IPS-20b (cell line): Measurements from ENCODE around the gene PRKAG1.

Experiments used
- H3K27ac ChIP-seq: one replicate; pipeline ENCODE4 v1.5.1; 2013; ENCODE audit warnings: low read length
- H3K27me3 ChIP-seq: 2 replicates; pipeline ENCODE4 v1.6.1; 2013; ENCODE audit warnings: mild to moderate bottlenecking, low read length, inconsistent platforms; ENCODE audit not compliant: insufficient read depth
- H3K36me3 ChIP-seq: 2 replicates; pipeline ENCODE4 v1.6.1; 2013; ENCODE audit warnings: low read depth, mild to moderate bottlenecking, inconsistent platforms, low read length, moderate library complexity; ENCODE audit not compliant: insufficient read depth
- H3K4me1 ChIP-seq: 2 replicates; pipeline ENCODE4 v1.6.1; 2013; ENCODE audit warnings: mild to moderate bottlenecking, control low read depth, inconsistent platforms, low read length, moderate library complexity; ENCODE audit not compliant: insufficient read depth
- H3K4me3 ChIP-seq: 2 replicates; pipeline ENCODE4 v1.5.1; 2013; ENCODE audit warnings: mild to moderate bottlenecking, low read length, inconsistent platforms
- H3K9ac ChIP-seq: 2 replicates; pipeline ENCODE4 v1.6.1; 2013; ENCODE audit warnings: low read depth, mild to moderate bottlenecking, inconsistent platforms, low read length, moderate library complexity
- H3K9me3 ChIP-seq: 2 replicates; pipeline ENCODE4 v1.6.1; 2013; ENCODE audit warnings: mild to moderate bottlenecking, low read depth, low read length, inconsistent platforms; ENCODE audit not compliant: insufficient read depth

PRKAG1 gene

DNA sequence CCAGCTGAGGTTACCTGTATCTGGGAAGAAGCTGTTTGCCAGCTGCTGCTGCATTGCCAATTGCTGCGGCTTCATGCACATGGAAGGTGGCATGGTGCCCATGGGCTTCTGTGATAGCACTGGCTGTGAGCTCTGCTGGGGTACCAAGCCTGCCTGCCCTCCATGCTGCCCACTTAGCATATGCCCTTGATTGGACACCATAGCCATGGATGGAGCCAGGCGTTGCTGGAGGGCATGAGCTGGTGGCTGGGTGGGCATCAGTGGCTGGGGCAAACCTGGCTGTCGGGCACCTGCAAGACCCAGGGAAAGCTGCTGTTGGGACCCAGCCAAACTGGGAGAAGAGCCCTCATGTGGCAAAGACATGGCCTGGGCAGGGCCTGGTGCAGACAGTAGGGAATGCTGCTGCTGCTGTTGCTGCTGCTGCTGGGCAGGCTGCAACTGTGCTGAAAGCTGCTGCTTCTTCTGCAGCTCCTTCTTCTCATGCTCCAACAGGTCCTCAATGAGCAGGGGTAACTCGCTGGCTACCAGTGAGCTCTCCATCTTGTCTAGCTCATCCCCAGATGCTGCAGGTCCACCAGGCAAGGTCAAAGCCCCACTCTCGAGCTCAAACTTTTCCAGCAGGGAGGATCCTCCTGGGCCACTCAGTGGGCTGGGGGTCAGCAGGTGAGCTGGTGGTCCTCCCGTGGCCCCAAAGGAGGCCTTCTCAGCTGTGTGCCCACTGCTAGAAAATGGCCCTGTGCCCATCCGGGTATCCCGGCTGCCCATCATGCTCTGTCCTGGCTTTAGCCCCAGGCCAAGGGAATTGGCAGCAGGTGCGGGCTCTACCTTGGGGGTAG is 18.8 kb upstream of the PRKAG1 start:
- Histone ChIP-seq H3K27ac (no peak overlapping the region), H3K9ac (no peak overlapping the region), H3K27me3 (no peaks in the 10 kb centered on the region), H3K4me3 (no peak overlapping the region), H3K4me1 (no peaks in the 10 kb centered on the region), H3K9me3 (no peaks in the 10 kb centered on the region), H3K36me3 (peaks cover 98% of the 10 kb centered on the region)

DNA sequence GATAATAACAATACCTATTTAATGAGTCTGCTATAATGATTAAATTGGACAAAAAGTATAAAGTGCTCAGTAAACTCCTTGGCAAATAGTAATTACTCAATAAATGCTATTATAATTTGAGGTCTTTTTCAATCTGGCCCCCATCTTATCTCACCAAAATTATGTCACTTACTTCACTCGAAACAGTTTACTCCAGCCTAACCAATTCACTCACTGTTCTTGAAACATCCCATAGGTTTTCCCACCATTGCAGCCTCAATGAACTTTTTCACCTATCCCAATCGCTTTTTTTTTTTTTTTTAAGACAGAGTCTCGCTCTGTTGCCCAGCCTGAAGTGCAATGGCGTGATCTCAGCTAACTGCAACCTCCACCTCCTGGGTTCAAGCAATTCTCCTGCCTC is 17.5 kb upstream of the PRKAG1 start:
- H3K27me3 ChIP-seq = no peaks in the 10 kb centered on the region
- no peak overlapping the region for H3K4me3 ChIP-seq
- H3K27ac ChIP-seq = no peak overlapping the region
- no peaks in the 10 kb centered on the region for H3K9me3 ChIP-seq
- H3K36me3 ChIP-seq = peaks cover 98% of the 10 kb centered on the region
- H3K4me1 ChIP-seq = no peaks in the 10 kb centered on the region
- H3K9ac ChIP-seq = no peak overlapping the region

DNA sequence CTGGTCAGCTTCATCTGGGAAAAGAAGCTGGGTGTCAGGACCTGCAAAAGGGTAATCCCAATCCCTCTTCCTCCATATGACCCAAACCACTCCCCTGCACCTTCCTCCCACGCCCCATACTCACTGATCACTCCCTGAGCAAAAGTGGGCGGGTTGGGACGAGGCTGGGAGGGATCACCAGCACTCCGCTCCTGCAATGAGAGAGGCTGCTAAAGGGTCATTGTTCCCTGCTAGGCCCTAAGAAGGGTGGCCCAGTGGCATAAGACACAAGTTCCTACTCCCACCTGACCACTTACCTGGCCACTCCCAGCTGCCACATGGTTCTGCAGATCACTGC is 15.7 kb upstream of the PRKAG1 start:
- Histone ChIP-seq H3K36me3 (peaks cover 99% of the 10 kb centered on the region), H3K9me3 (no peaks in the 10 kb centered on the region), H3K27ac (no peak overlapping the region), H3K27me3 (no peaks in the 10 kb centered on the region), H3K4me3 (no peak overlapping the region), H3K4me1 (no peaks in the 10 kb centered on the region), H3K9ac (no peak overlapping the region)

DNA sequence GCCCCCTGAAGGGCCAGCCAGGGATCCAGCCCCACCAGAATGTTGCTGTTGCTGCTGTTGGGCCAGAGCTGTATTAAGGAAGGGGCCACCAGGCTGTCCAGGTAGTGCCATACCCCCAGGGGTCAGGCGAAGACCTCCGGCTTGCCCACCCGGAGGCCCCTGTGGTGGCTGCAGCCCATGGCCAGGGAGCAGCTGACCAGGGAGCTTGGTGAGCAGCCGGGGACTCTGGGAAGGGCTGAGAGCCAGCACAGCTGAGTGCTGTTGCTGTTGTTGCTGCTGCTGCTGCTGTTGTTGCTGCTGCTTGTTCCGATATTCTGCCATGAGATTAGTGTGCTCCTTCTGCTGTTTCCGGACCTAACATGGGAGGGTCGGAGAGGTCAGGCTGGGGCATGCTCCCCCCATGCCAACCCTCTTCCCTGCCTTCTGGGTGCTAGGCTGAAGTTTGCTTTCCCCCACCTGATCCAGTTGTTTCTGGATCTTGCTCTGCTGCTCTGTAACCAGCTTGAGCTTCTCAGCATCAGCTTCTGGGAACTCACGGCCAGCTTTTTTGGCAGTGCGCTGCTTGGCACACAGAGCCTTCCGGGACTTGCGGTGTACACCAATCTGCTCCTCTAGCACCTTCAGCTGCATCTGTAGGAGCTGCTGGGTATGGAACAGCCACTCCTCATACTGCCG is 15.2 kb upstream of the PRKAG1 start:
- no peaks in the 10 kb centered on the region for H3K4me1 ChIP-seq
- H3K9ac ChIP-seq = no peak overlapping the region
- peaks cover 99% of the 10 kb centered on the region for H3K36me3 ChIP-seq
- no peak overlapping the region for H3K4me3 ChIP-seq
- H3K27me3 ChIP-seq = no peaks in the 10 kb centered on the region
- H3K9me3 ChIP-seq = no peaks in the 10 kb centered on the region
- H3K27ac ChIP-seq = no peak overlapping the region

DNA sequence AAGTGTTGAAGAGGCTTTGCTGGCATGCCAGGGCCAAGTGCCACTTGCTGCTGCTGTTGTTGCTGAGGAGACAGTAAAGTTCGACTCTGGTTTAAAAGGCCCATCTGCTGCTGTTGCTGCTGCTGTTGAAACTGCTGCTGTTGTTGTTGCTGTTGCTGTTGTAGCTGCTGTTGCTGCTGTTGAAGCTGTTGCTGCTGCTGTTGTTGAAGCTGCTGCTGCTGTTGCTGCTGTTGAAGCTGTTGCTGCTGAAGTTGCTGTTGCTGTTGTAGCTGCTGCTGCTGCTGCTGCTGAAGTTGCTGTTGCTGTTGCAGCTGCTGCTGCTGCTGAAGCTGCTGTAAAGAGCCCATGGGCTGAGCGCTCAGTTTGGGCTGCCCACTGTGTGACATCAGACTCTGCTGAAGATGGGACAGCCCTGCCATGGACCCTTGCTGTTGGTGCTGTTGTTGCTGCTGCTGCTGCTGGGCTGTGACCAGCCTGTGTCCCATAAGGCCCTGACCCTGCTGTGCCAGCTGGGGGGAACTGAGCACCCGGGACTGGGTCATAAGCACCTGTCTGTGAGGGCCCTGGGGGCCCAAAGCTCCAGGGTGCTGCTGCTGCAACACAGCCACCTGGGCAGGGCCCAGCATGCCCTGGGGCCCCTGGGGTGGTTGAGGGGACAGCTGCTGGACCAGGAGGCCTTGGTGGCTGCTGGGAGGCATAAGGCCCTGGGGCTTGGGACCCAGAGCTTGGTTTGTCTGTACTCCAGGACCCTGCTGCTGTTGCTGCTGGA is 14.3 kb upstream of the PRKAG1 start:
- H3K36me3 ChIP-seq = peaks cover 99% of the 10 kb centered on the region
- no peaks in the 10 kb centered on the region for H3K9me3 ChIP-seq

DNA sequence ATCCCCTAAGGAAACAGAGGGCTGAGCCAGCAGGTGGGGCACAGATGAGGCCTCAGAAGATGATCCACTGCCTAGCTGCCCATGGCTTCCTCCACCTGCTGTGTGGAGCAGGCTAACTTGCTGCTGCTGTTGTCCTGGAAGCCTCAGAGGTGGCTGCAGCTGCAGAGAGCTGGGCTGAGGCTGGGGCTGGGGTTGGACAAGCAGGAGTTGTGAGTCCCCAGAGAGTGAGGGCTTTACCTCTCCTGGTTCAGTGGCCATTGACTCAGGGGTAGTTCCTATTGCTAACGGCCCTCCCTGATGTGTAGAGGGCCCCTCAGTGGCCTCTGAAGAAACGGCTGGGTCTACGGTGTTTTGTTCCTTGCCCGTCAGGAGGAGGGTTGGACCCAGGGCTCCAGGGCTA is 13.7 kb upstream of the PRKAG1 start:
- H3K4me3 ChIP-seq = no peak overlapping the region
- peaks cover 99% of the 10 kb centered on the region for H3K36me3 ChIP-seq
- no peak overlapping the region for H3K9ac ChIP-seq
- no peaks in the 10 kb centered on the region for H3K4me1 ChIP-seq
- H3K27me3 ChIP-seq = no peaks in the 10 kb centered on the region
- no peaks in the 10 kb centered on the region for H3K9me3 ChIP-seq
- H3K27ac ChIP-seq = no peak overlapping the region

More for the DNA sequence above, 14.3 kb upstream of the PRKAG1 start:
- Histone ChIP-seq H3K9ac (no peak overlapping the region), H3K4me1 (no peaks in the 10 kb centered on the region), H3K4me3 (no peak overlapping the region), H3K27me3 (no peaks in the 10 kb centered on the region), H3K27ac (no peak overlapping the region)

DNA sequence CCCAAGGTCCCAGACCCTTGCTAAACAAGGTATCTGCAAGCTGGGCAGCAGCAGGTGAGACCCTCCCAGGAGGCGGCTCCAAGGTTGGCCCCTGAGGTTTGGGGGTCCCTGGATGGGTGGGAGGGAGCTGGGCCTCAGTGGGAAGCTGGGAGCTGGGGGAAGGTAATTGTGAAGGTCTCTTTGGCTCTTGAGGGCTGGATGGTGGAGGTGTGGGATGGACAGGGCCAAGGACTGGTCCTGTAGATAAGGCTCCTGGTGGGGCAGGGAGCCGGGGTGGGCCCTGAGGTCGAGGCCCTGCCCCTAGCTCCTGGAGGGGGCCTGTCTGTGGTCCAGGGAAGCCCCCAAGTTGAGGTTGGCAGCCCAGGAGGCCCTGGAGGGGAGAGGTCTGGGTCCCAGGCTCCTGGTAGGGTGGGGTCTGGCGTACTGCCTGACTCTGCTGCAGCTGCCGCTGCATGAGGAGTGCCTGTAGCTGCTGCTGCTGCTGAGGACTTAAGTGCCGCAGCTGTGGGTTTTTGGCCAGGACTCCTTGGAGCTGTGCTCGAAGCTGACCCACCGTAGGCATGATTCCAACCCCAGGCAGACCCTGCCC is 13.1 kb upstream of the PRKAG1 start:
- Histone ChIP-seq H3K27ac (no peak overlapping the region), H3K36me3 (peaks cover 97% of the 10 kb centered on the region), H3K4me3 (no peak overlapping the region), H3K9ac (no peak overlapping the region), H3K9me3 (no peaks in the 10 kb centered on the region), H3K27me3 (no peaks in the 10 kb centered on the region), H3K4me1 (no peaks in the 10 kb centered on the region)

DNA sequence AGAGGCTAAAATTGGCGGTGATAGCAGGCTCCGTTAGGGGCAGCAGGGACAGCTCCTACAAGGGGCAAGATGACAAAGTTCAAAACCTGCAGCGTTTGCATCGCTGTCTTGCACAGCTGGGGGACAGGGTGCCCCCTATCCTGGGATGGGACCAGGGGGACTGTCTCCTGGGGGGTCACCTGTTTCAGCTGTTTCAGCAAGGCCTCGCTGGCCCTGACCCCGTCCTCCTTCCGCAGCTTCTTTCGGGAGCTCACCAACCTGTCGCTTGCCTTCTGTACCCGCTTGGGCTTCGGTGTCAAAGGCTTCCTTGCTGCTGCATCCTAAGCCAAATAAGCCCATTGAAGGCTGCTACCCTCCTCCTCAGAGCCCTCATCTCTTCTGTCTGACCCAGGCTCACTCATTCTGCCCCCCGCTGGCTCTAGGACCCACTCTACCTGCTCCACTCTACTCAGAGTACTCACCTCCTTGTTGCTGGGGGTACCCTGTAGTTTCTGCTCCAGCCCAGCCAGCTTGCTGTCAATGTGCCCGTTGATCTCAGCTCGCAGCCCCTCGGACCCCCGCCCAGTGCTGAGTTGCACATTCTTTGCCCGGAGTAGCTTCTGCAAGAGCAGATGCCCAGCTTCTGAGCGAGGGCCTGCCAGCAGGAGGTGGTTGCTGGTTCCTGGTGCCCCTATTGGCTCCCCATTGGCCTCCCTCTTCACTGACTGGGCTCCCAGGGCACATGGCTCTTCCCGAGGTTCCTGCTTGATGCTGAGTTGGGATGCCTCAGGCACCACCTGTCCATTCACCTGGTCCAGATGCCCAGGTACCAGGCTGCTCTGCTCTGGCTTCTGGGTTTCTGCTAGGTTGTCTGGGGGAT is 12.4 kb upstream of the PRKAG1 start:
- Histone ChIP-seq H3K36me3 (peaks cover 99% of the 10 kb centered on the region), H3K9me3 (no peaks in the 10 kb centered on the region), H3K27ac (no peak overlapping the region), H3K4me3 (no peak overlapping the region), H3K27me3 (no peaks in the 10 kb centered on the region), H3K9ac (no peak overlapping the region), H3K4me1 (no peaks in the 10 kb centered on the region)

DNA sequence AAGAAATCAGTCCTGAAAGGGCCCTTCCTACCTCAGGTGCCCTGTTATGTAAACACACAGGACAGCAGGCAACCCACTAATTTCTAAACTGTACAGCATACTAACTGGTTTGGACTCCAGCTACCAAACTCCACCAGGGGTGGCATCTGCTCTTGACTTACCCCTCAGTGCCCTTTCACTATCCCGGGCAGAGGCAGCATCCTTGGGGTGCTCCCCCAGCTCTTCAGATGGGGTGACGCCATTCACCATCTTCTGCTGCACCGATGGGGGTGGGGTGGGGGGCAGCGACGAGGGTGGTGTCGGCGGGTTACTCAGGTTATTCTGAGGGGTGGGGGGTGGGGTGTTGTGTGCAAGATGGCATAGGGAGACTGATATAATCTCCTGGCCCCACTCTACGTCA is 11.5 kb upstream of the PRKAG1 start:
- Histone ChIP-seq H3K36me3 (peaks cover 99% of the 10 kb centered on the region), H3K4me1 (no peaks in the 10 kb centered on the region), H3K27ac (no peak overlapping the region), H3K9me3 (no peaks in the 10 kb centered on the region), H3K27me3 (no peaks in the 10 kb centered on the region), H3K9ac (no peak overlapping the region), H3K4me3 (no peak overlapping the region)

DNA sequence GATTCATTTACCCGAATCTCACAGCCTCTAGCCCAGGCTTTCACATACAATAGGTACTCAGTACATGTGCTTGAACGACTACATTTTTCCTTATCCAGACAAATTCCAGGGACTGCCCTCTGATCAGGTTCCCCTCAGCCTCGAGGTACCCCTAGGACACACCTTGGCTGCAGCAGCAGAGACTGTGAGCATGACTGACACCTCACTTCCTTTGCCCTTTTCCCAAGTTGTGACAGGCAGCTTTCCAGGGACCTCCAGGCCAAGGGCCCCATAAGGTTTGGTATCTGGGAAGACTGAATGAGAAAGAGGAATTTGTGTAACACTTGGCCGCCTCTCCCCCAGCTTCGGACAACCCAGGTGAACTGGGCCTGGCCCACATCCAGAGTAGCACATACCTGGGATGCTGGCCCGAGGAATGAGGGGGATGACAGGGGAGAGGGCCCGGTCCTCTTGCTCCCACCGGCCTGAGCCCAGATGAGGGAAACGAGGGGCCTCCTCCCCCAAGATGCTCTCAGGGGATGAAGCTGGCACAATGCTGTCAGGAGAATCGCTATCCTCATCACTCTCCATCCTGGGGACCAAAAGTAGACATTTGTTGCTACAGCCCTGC is 10.2 kb upstream of the PRKAG1 start:
- Histone ChIP-seq H3K4me1 (no peaks in the 10 kb centered on the region), H3K36me3 (peaks cover 99% of the 10 kb centered on the region), H3K27me3 (no peaks in the 10 kb centered on the region), H3K9me3 (no peaks in the 10 kb centered on the region), H3K27ac (no peak overlapping the region), H3K4me3 (no peak overlapping the region), H3K9ac (no peak overlapping the region)
